Measurements from ENCODE around the gene SORL1-AS1.

SORL1-AS1 gene

GRCh38 chr11:121405646-121406045, 47.1 kb downstream of the SORL1-AS1 start:
- intact Hi-C loops (cut with micrococcal nuclease), result no loop called here

More at GRCh38 chr11:121405646-121406045, 47.1 kb downstream of the SORL1-AS1 start:
- Histone ChIP-seq H3K4me2 (ENCODE audit: insufficient read depth, low read length) (no peak overlapping the region), H3K27ac (ENCODE audit: insufficient read depth, low read depth, low read length) (no peak overlapping the region), H3K9ac (replicated peaks; ENCODE audit: extremely low read depth, insufficient read depth, low read length) (no peak overlapping the region), H3K79me2 (ENCODE audit: control insufficient read depth, insufficient read depth, low read length) (no peaks in the 10 kb centered on the region), H3K9me3 (replicated peaks; ENCODE audit: control insufficient read depth, insufficient read depth, low read length) (no peaks in the 10 kb centered on the region), H3K4me3 (replicated peaks in 1 of 3; ENCODE audit: insufficient read depth in 1 of 3, low read depth in 1 of 3, low read length in 3 of 3) (no peak overlapping the region), H3K9me1 (replicated peaks; ENCODE audit: control insufficient read depth, extremely low read depth, insufficient read depth, low read length) (no peaks in the 10 kb centered on the region), H3K4me1 (ENCODE audit: control insufficient read depth, extremely low read depth, insufficient read depth, low read length) (no peaks in the 10 kb centered on the region), H3K27me3 (ENCODE audit: control insufficient read depth in 2 of 2, insufficient read depth in 2 of 2, low read length in 2 of 2) (no peaks in the 10 kb centered on the region), H2AFZ (ENCODE audit: low read depth, low read length) (no peak overlapping the region), H3K36me3 (ENCODE audit: control insufficient read depth in 2 of 2, extremely low read depth in 1 of 2, insufficient read depth in 2 of 2, low read length in 2 of 2) (no peaks in the 10 kb centered on the region), H4K20me1 (replicated peaks; ENCODE audit: control insufficient read depth, extremely low read depth, insufficient read depth, low read length) (no peaks in the 10 kb centered on the region)
- no peak for FAIRE-seq
- no peak for DNase-seq (ENCODE audit: low read depth, low spot score)
- ChIA-PET CTCF (interaction anchor here (0.8 kb wide), 1 partner anchor 186 kb away, joined by 4 read pairs; no protein-coding TSS in a partner anchor), POLR2A (no interaction called here)
- TF ChIP-seq MAX (IDR thresholded peaks at IDR 0.05; ENCODE audit: insufficient read depth, insufficient read length) (no peak), GATA2 (IDR thresholded peaks at IDR 0.05; ENCODE audit: insufficient read depth, insufficient read length, low read depth, low read length) (no peak), POLR2A (IDR thresholded peaks at IDR 0.05; ENCODE audit: low read depth, low read length) (no peak), CTCF (IDR thresholded peaks at IDR 0.05; ENCODE audit: extremely low read depth in 1 of 2, insufficient read depth in 1 of 2, low read depth in 1 of 2, low read length in 2 of 2) (no peak), POLR2AphosphoS5 (IDR thresholded peaks at IDR 0.05; ENCODE audit: insufficient read depth, low read depth, low read length) (no peak), MYC (IDR thresholded peaks at IDR 0.05; ENCODE audit: low read depth, low read length) (no peak), EZH2 (IDR thresholded peaks at IDR 0.05; ENCODE audit: borderline replicate concordance, low read depth, low read length, severe bottlenecking) (no peak), FOS (IDR thresholded peaks at IDR 0.05; ENCODE audit: borderline replicate concordance, insufficient read depth, low read length) (no peak)
- no TSS peak for BruUV-seq (replicated peaks)
- dilution Hi-C loops (cut with MboI; ENCODE audit: extremely low pct_ligation_motif_present, low sequenced_read_pairs), result no loop called here
